ENCODE results near the gene PSME2. TPM values are rescaled to one million over a fixed set of nuclear protein-coding genes. Genes with fewer than 3 reads are reported as not detected.

The PSME2 gene
- total RNA-seq, 2 experiments from 2014 or later = 81.7 to 83.2 TPM

DNA sequence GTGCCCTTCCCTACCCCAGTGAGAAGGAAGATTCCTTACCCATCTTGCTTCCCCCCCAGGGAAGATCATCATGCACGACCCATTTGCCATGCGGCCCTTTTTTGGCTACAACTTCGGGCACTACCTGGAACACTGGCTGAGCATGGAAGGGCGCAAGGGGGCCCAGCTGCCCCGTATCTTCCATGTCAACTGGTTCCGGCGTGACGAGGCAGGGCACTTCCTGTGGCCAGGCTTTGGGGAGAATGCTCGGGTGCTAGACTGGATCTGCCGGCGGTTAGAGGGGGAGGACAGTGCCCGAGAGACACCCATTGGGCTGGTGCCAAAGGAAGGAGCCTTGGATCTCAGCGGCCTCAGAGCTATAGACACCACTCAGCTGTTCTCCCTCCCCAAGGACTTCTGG lies 43.0 kb downstream of the PSME2 start:
- intact Hi-C loops (cut with DNase I, micrococcal nuclease) = loop anchor here in 1 of 2 experiments (5.0 kb wide), 1 partner anchor 471 kb away; no protein-coding TSS in a partner anchor
- Histone ChIP-seq H3K27ac (ENCODE audit: low read depth in 1 of 2, low read length in 2 of 2) (no peak overlapping the region), H3K4me1 (ENCODE audit: insufficient read depth, low read length) (peaks cover 3% of the 10 kb centered on the region), H3K4me3 (ENCODE audit: low read length) (no peak overlapping the region), H3K27me3 (ENCODE audit: control insufficient read depth in 1 of 2, insufficient read depth in 2 of 2, low read length in 2 of 2) (no peaks in the 10 kb centered on the region), H3K36me3 (ENCODE audit: insufficient read depth, low read length) (peaks cover 49% of the 10 kb centered on the region), H3K9me3 (ENCODE audit: control insufficient read depth in 1 of 2, insufficient read depth in 1 of 2, low read length in 2 of 2) (no peaks in the 10 kb centered on the region)
- Mint-ChIP-seq H3K4me3 (no peak overlapping the region), H3K4me1 (ENCODE audit: low read depth) (peaks cover 2% of the 10 kb centered on the region), H3K36me3 (ENCODE audit: low read depth) (peaks cover 41% of the 10 kb centered on the region), H3K27ac (no peak overlapping the region), H3K27me3 (no peaks in the 10 kb centered on the region), H3K9me3 (no peaks in the 10 kb centered on the region)
- DNase-seq (no peak), ATAC-seq (ENCODE audit: poor library complexity) (no peak)
- ChIA-PET POLR2A (interaction anchor here (1.7 to 2.2 kb wide), 2 partner anchors 11 kb away, joined by 5 to 14 read pairs; partner anchors contain the start of genes DCAF11 and NRL), CTCF (interaction anchor here (1.4 kb wide), 1 partner anchor 13 kb away, joined by 4 read pairs; no protein-coding TSS in a partner anchor)
- TF ChIP-seq, protein P1, sequence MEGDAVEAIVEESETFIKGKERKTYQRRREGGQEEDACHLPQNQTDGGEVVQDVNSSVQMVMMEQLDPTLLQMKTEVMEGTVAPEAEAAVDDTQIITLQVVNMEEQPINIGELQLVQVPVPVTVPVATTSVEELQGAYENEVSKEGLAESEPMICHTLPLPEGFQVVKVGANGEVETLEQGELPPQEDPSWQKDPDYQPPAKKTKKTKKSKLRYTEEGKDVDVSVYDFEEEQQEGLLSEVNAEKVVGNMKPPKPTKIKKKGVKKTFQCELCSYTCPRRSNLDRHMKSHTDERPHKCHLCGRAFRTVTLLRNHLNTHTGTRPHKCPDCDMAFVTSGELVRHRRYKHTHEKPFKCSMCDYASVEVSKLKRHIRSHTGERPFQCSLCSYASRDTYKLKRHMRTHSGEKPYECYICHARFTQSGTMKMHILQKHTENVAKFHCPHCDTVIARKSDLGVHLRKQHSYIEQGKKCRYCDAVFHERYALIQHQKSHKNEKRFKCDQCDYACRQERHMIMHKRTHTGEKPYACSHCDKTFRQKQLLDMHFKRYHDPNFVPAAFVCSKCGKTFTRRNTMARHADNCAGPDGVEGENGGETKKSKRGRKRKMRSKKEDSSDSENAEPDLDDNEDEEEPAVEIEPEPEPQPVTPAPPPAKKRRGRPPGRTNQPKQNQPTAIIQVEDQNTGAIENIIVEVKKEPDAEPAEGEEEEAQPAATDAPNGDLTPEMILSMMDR (IDR thresholded peaks at IDR 0.05) = no peak

DNA sequence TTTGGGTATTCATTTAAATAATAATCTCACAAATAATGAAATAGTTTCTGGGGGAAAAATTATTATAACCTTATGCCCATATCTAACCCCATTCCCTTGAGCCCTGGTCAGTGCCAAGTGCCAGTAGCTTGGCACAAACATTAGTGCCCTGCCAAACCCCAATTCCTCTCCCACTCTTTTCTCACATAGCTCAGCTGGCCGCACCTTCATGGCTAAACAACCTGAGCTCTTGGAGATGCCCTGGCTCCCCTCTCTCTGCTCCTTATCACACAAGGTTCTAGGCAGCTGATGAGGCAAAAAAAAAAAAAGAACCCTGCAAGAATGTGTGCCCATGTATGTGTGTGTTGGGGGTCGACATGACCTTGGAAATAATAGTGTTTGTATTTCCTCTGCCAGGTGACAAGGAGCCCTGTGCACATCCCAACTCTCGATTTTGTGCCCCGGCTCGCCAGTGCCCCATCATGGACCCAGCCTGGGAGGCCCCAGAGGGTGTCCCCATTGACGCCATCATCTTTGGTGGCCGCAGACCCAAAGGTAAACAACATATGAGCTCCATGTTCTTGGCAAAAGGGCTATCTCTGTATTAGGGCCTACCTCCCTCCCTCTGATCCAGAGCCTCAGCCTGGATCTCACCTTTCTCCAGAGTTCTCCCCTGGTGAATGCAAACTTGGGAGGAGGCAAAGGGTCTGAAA lies 43.9 kb downstream of the PSME2 start:
- intact Hi-C loops (cut with DNase I, micrococcal nuclease) = loop anchor here in 1 of 2 experiments (5.0 kb wide), 1 partner anchor 470 kb away; no protein-coding TSS in a partner anchor
- no peaks in the 10 kb centered on the region for H3K27me3 ChIP-seq (ENCODE audit: control insufficient read depth in 1 of 2, insufficient read depth in 2 of 2, low read length in 2 of 2)
- H3K36me3 ChIP-seq (ENCODE audit: insufficient read depth, low read length) = peaks cover 53% of the 10 kb centered on the region
- POLR2A ChIA-PET = interaction anchor here (1.3 to 1.7 kb wide), 2 partner anchors 12 kb away, joined by 3 to 5 read pairs; partner anchors contain the start of genes DCAF11 and NRL
- Mint-ChIP-seq H3K36me3 (ENCODE audit: low read depth) (peaks cover 41% of the 10 kb centered on the region), H3K4me1 (ENCODE audit: low read depth) (no peaks in the 10 kb centered on the region), H3K27ac (no peak overlapping the region), H3K27me3 (no peaks in the 10 kb centered on the region), H3K9me3 (no peaks in the 10 kb centered on the region), H3K4me3 (no peak overlapping the region)
- H3K4me3 ChIP-seq (ENCODE audit: low read length) = no peak overlapping the region
- no peak overlapping the region for H3K27ac ChIP-seq (ENCODE audit: low read depth in 1 of 2, low read length in 2 of 2)
- no peak for ATAC-seq (ENCODE audit: poor library complexity)
- TF ChIP-seq, protein P1 (IDR thresholded peaks at IDR 0.05) = no peak
- no peaks in the 10 kb centered on the region for H3K4me1 ChIP-seq (ENCODE audit: insufficient read depth, low read length)
- CTCF ChIA-PET = interaction anchor here (1.3 kb wide), 1 partner anchor 12 kb away, joined by 6 read pairs; no protein-coding TSS in a partner anchor
- no peaks in the 10 kb centered on the region for H3K9me3 ChIP-seq (ENCODE audit: control insufficient read depth in 1 of 2, insufficient read depth in 1 of 2, low read length in 2 of 2)
- no peak for DNase-seq

DNA sequence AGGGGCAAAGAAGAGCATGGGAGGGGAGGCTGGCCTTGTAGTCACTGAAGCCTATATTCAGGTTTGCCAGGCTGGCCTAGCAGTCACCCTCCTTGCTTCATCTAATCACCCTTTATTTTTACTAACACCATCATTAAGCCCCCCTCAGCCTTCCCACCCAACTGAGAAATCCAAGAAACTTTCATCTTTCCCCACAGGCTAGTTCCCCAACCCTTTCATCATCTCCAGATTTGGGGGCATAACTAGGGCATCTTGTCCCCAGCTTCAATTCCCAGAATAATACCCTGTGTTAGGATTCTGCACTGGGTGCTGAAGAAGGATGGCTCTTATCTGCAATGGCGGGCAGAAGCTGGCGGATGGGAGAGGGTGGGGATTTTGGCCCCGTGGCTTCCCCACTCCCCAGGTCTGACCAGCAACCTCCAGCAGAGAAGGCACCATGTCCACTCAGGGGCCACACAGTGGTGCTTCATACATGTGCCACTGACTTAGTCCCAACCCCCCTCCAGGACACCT lies 45.4 kb downstream of the PSME2 start:
- Histone ChIP-seq H3K27ac (ENCODE audit: low read depth in 1 of 2, low read length in 2 of 2) (no peak overlapping the region), H3K4me3 (ENCODE audit: low read length) (no peak overlapping the region), H3K4me1 (ENCODE audit: insufficient read depth, low read length) (no peaks in the 10 kb centered on the region), H3K9me3 (ENCODE audit: control insufficient read depth in 1 of 2, insufficient read depth in 1 of 2, low read length in 2 of 2) (no peaks in the 10 kb centered on the region), H3K36me3 (ENCODE audit: insufficient read depth, low read length) (peaks cover 56% of the 10 kb centered on the region), H3K27me3 (ENCODE audit: control insufficient read depth in 1 of 2, insufficient read depth in 2 of 2, low read length in 2 of 2) (no peaks in the 10 kb centered on the region)
- Mint-ChIP-seq H3K4me1 (ENCODE audit: low read depth) (peaks cover 8% of the 10 kb centered on the region), H3K4me3 (no peak overlapping the region), H3K27ac (no peak overlapping the region), H3K36me3 (ENCODE audit: low read depth) (peaks cover 41% of the 10 kb centered on the region), H3K27me3 (no peaks in the 10 kb centered on the region), H3K9me3 (no peaks in the 10 kb centered on the region)
- intact Hi-C loops (cut with DNase I, micrococcal nuclease) = loop anchor here in 1 of 2 experiments (5.0 kb wide), 1 partner anchor 469 kb away; no protein-coding TSS in a partner anchor
- TF ChIP-seq, protein P1 (IDR thresholded peaks at IDR 0.05) = no peak
- CTCF ChIA-PET = interaction anchor here (2.2 kb wide), 1 partner anchor 8 kb away, joined by 5 read pairs; no protein-coding TSS in a partner anchor
- no peak for ATAC-seq (ENCODE audit: poor library complexity)
- POLR2A ChIA-PET = interaction anchor here (1.3 kb wide), 1 partner anchor 10 kb away, joined by 3 read pairs; no protein-coding TSS in a partner anchor
- DNase-seq = no peak

All from CD4-positive, alpha-beta T cell (primary cell).